Astrocyte (in vitro differentiated cells and primary cell): ENCODE results near the gene RNPC3. TPM values are rescaled to one million over a fixed set of nuclear protein-coding genes. Genes with fewer than 3 reads are reported as not detected.
"Not testable (repeated sequence)": the region's sequence is repeated elsewhere in the genome, so short reads cannot be mapped to it uniquely, and the experiment has no call there.

Source experiments
- DNase-seq: peaks from one replicate; pipeline ENCODE4 v3.0.0-alpha.2; 2010; ENCODE audit warnings: low read depth
- FAIRE-seq: peaks from 2 replicates; lab custom pipeline; 2011; peaks lifted over from hg19 to GRCh38; lab: Jason Lieb, UNC
- H2AFZ ChIP-seq: 2 replicates; pipeline ENCODE4 v1.6.0; 2012; ENCODE audit warnings: low read depth, low read length, inconsistent platforms
- H3K27ac ChIP-seq: 2 replicates; pipeline ENCODE4 v1.5.1; 2011; ENCODE audit warnings: low read depth, low read length, inconsistent platforms
- H3K27me3 ChIP-seq: 2 replicates; pipeline ENCODE4 v1.6.0; 2011; ENCODE audit warnings: low read length, inconsistent platforms; ENCODE audit not compliant: insufficient read depth
- H3K36me3 ChIP-seq: 2 replicates; pipeline ENCODE4 v1.5.1; 2011; ENCODE audit warnings: low read length, inconsistent platforms; ENCODE audit not compliant: insufficient read depth
- H3K4me1 ChIP-seq: 2 replicates; pipeline ENCODE4 v1.5.1; 2011; ENCODE audit warnings: low read length, inconsistent platforms; ENCODE audit not compliant: insufficient read depth
- H3K4me2 ChIP-seq: 2 replicates; pipeline ENCODE4 v1.6.0; 2012; ENCODE audit warnings: low read length, inconsistent platforms
- H3K4me3 ChIP-seq: 2 replicates; pipeline ENCODE4 v1.5.1; 2011; ENCODE audit warnings: low read depth, mild to moderate bottlenecking, low read length, inconsistent platforms; ENCODE audit not compliant: insufficient read depth
- H3K79me2 ChIP-seq: 2 replicates; pipeline ENCODE4 v1.6.0; 2012; ENCODE audit warnings: mild to moderate bottlenecking, low read length, inconsistent platforms; ENCODE audit not compliant: insufficient read depth
- H3K9ac ChIP-seq: 2 replicates; pipeline ENCODE4 v1.6.0; 2012; ENCODE audit warnings: mild to moderate bottlenecking, low read length, inconsistent platforms
- H3K9me3 ChIP-seq: 2 replicates; pipeline ENCODE4 v1.5.1; 2012; ENCODE audit warnings: low read depth, mild to moderate bottlenecking, low read length, inconsistent platforms; ENCODE audit not compliant: insufficient read depth
- H4K20me1 ChIP-seq: 2 replicates; pipeline ENCODE4 v1.6.0; 2012; ENCODE audit warnings: low read length, inconsistent platforms; ENCODE audit not compliant: insufficient read depth
- H3K27ac Mint-ChIP-seq: one replicate; pipeline ENCODE4 v1.8.0; 2021; ENCODE audit warnings: mild to moderate bottlenecking, mixed read lengths; ENCODE audit not compliant: unreplicated experiment
- H3K27me3 Mint-ChIP-seq: one replicate; pipeline ENCODE4 v1.8.0; 2021; ENCODE audit warnings: low read depth, mixed read lengths; ENCODE audit not compliant: unreplicated experiment
- H3K36me3 Mint-ChIP-seq: one replicate; pipeline ENCODE4 v1.8.0; 2021; ENCODE audit warnings: low read depth, mixed read lengths; ENCODE audit not compliant: unreplicated experiment
- H3K4me1 Mint-ChIP-seq: one replicate; pipeline ENCODE4 v1.8.0; 2021; ENCODE audit warnings: low read depth, mixed read lengths; ENCODE audit not compliant: unreplicated experiment
- H3K4me3 Mint-ChIP-seq: one replicate; pipeline ENCODE4 v1.8.0; 2021; ENCODE audit warnings: mild to moderate bottlenecking, moderate library complexity, mixed read lengths; ENCODE audit not compliant: unreplicated experiment
- H3K9me3 Mint-ChIP-seq: one replicate; pipeline ENCODE4 v1.8.0; 2021; ENCODE audit warnings: mild to moderate bottlenecking, mixed read lengths; ENCODE audit not compliant: unreplicated experiment
- EZH2 ChIP-seq: IDR thresholded peaks from 2 replicates; pipeline ENCODE4 v1.6.1; 2012; ENCODE audit warnings: mild to moderate bottlenecking, low read length, inconsistent platforms; ENCODE audit not compliant: insufficient read depth
- total RNA-seq: library from RNA; stranded (reverse); gene quantifications from 2 replicates; pipeline ENCODE4 v1.2.1, GENCODE V29; 2021
- TF ChIP-seq, protein P1 (sequence below): IDR thresholded peaks from 2 replicates; pipeline ENCODE4 v1.5.1; 2011; ENCODE audit warnings: low read depth, mild to moderate bottlenecking, inconsistent platforms, low read length, moderate library complexity; ENCODE audit not compliant: insufficient read depth

RNPC3 gene
- total RNA-seq, 1 donor from 2014 or later: 12.7 TPM

DNA sequence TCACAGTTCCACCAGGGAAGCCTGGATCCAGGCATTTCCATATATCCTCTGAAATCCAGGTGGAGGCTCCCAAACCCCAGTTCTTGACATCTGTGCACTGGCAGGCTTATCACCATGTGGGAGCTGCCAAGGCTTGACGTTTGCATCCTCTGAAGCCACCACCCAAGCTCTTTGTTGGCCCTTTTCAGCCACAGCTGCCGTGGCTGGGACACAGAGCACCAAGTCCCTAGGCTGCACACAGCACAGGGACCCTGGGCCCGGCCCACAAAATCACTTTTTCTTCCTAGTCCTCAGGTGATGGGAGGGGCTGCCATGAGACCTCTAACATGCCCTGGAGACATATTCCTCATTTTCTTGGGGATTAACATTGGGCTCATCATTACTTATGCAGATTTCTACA is 22.3 kb downstream of the RNPC3 start:
- DNase-seq (no peak), FAIRE-seq (no peak)
- no peaks in the 10 kb centered on the region for H3K9me3 Mint-ChIP-seq
- H3K9me3 ChIP-seq: no peaks in the 10 kb centered on the region
- no peaks in the 10 kb centered on the region for H3K4me1 Mint-ChIP-seq
- H3K79me2 ChIP-seq: no peaks in the 10 kb centered on the region
- H3K27ac ChIP-seq: no peak overlapping the region
- H3K27me3 Mint-ChIP-seq: no peaks in the 10 kb centered on the region
- H4K20me1 ChIP-seq: no peaks in the 10 kb centered on the region
- H3K4me3 ChIP-seq: no peak overlapping the region
- H3K4me2 ChIP-seq: no peak overlapping the region
- no peak overlapping the region for H3K27ac Mint-ChIP-seq
- no peak for TF ChIP-seq EZH2
- TF ChIP-seq, protein P1, sequence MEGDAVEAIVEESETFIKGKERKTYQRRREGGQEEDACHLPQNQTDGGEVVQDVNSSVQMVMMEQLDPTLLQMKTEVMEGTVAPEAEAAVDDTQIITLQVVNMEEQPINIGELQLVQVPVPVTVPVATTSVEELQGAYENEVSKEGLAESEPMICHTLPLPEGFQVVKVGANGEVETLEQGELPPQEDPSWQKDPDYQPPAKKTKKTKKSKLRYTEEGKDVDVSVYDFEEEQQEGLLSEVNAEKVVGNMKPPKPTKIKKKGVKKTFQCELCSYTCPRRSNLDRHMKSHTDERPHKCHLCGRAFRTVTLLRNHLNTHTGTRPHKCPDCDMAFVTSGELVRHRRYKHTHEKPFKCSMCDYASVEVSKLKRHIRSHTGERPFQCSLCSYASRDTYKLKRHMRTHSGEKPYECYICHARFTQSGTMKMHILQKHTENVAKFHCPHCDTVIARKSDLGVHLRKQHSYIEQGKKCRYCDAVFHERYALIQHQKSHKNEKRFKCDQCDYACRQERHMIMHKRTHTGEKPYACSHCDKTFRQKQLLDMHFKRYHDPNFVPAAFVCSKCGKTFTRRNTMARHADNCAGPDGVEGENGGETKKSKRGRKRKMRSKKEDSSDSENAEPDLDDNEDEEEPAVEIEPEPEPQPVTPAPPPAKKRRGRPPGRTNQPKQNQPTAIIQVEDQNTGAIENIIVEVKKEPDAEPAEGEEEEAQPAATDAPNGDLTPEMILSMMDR: no peak
- no peak overlapping the region for H3K9ac ChIP-seq
- no peak overlapping the region for H2AFZ ChIP-seq
- H3K4me3 Mint-ChIP-seq: no peak overlapping the region
- peaks cover 32% of the 10 kb centered on the region for H3K36me3 ChIP-seq
- H3K36me3 Mint-ChIP-seq: peaks cover 17% of the 10 kb centered on the region
- H3K4me1 ChIP-seq: no peaks in the 10 kb centered on the region
- H3K27me3 ChIP-seq: no peaks in the 10 kb centered on the region

DNA sequence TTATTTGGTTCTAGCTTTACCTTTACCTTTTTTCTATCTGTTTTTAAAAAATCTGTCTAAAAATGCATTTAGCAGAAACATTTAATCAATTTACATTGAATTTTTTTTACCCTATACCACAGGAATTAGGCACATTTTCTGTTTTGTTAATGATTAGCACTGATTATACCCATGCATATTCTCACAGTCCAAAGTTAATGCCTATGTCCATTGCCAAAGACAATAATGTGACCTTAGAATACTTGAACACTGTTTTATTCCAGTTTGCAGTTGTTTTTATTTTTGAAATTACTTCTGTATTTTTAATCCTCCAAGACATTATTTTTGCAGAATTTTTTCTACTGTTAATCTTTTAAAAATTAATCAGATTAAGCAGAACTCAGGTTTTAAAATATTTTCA is 34.9 kb downstream of the RNPC3 start:
- FAIRE-seq (no peak), DNase-seq (no peak)
- no peaks in the 10 kb centered on the region for H3K36me3 Mint-ChIP-seq
- H3K4me3 Mint-ChIP-seq: no peak overlapping the region
- Histone ChIP-seq H3K27me3 (no peaks in the 10 kb centered on the region), H4K20me1 (no peaks in the 10 kb centered on the region), H3K4me2 (no peak overlapping the region), H3K27ac (no peak overlapping the region), H3K9me3 (no peaks in the 10 kb centered on the region), H3K79me2 (no peaks in the 10 kb centered on the region), H3K4me1 (no peaks in the 10 kb centered on the region), H3K4me3 (no peak overlapping the region), H3K36me3 (no peaks in the 10 kb centered on the region), H3K9ac (no peak overlapping the region), H2AFZ (no peak overlapping the region)
- TF ChIP-seq EZH2: no peak
- TF ChIP-seq, protein P1: no peak
- no peaks in the 10 kb centered on the region for H3K4me1 Mint-ChIP-seq
- no peak overlapping the region for H3K27ac Mint-ChIP-seq
- H3K9me3 Mint-ChIP-seq: no peaks in the 10 kb centered on the region
- no peaks in the 10 kb centered on the region for H3K27me3 Mint-ChIP-seq

- H3K4me1 Mint-ChIP-seq, H2AFZ ChIP-seq, H3K4me3 Mint-ChIP-seq, H3K4me2 ChIP-seq, FAIRE-seq, H3K4me1 ChIP-seq, DNase-seq, H4K20me1 ChIP-seq, H3K9ac ChIP-seq, H3K27me3 ChIP-seq, H3K27ac ChIP-seq, H3K4me3 ChIP-seq, H3K27ac Mint-ChIP-seq, H3K36me3 ChIP-seq, H3K9me3 Mint-ChIP-seq, H3K9me3 ChIP-seq, H3K27me3 Mint-ChIP-seq, H3K79me2 ChIP-seq, H3K36me3 Mint-ChIP-seq: not testable (repeated sequence)
These were observed 35.6 kb downstream of the RNPC3 start for GRCh38 chr1:103561124-103561523.
